ENCODE data around the gene TOX2. TPM values are rescaled to one million over a fixed set of nuclear protein-coding genes. Genes with fewer than 3 reads are reported as not detected.

TOX2 gene
- total RNA-seq, 1 experiment from 2014 or later = not detected

GRCh38 chr20:44098256-44098630, 183.6 kb downstream of the TOX2 start:
- TF ChIP-seq CTCF (IDR thresholded peaks at IDR 0.05; ENCODE audit: insufficient read depth in 1 of 2, low read depth in 1 of 2, low read length in 1 of 2, severe bottlenecking in 1 of 2, unreplicated experiment in 1 of 2) = no peak
- POLR2A ChIA-PET = no interaction called here
- Mint-ChIP-seq H3K9me3 (ENCODE audit: unreplicated experiment) (no peaks in the 10 kb centered on the region), H3K36me3 (ENCODE audit: insufficient read depth, unreplicated experiment) (no peaks in the 10 kb centered on the region), H3K27ac (ENCODE audit: unreplicated experiment) (no peak overlapping the region), H3K4me3 (ENCODE audit: unreplicated experiment) (no peak overlapping the region), H3K4me1 (ENCODE audit: low read depth, unreplicated experiment) (no peaks in the 10 kb centered on the region), H3K27me3 (ENCODE audit: insufficient read depth, unreplicated experiment) (peaks cover 7% of the 10 kb centered on the region)
- CTCF ChIA-PET = interaction anchor here (1.2 to 1.3 kb wide), 2 partner anchors 18 to 92 kb away, joined by 4 to 5 read pairs; no protein-coding TSS in a partner anchor
- H3K4me3 ChIP-seq (ENCODE audit: low read depth, low read length) = no peak overlapping the region
- H3K36me3 ChIP-seq (ENCODE audit: control insufficient read depth, insufficient read depth, low read length) = no peaks in the 10 kb centered on the region
- no peaks in the 10 kb centered on the region for H3K4me1 ChIP-seq
- intact Hi-C loops (cut with micrococcal nuclease; ENCODE audit: unreplicated experiment) = loop anchor here (5.0 kb wide), 1 partner anchor 1084 kb away; no protein-coding TSS in a partner anchor
- no peaks in the 10 kb centered on the region for H3K27me3 ChIP-seq (replicated peaks; ENCODE audit: control insufficient read depth, insufficient read depth, low read length)
- no peak for DNase-seq
- no peaks in the 10 kb centered on the region for H3K9me3 ChIP-seq
- no TSS peak for BruUV-seq (replicated peaks)

GRCh38 chr20:44098657-44099056, 184.0 kb downstream of the TOX2 start:
- Mint-ChIP-seq H3K4me1 (ENCODE audit: low read depth, unreplicated experiment) (no peaks in the 10 kb centered on the region), H3K36me3 (ENCODE audit: insufficient read depth, unreplicated experiment) (no peaks in the 10 kb centered on the region), H3K9me3 (ENCODE audit: unreplicated experiment) (no peaks in the 10 kb centered on the region), H3K27ac (ENCODE audit: unreplicated experiment) (no peak overlapping the region), H3K4me3 (ENCODE audit: unreplicated experiment) (no peak overlapping the region), H3K27me3 (ENCODE audit: insufficient read depth, unreplicated experiment) (peaks cover 7% of the 10 kb centered on the region)
- no peak for DNase-seq
- BruUV-seq (replicated peaks) = no TSS peak
- Histone ChIP-seq H3K36me3 (ENCODE audit: control insufficient read depth, insufficient read depth, low read length) (no peaks in the 10 kb centered on the region), H3K4me3 (ENCODE audit: low read depth, low read length) (no peak overlapping the region), H3K4me1 (no peaks in the 10 kb centered on the region), H3K27me3 (replicated peaks; ENCODE audit: control insufficient read depth, insufficient read depth, low read length) (no peaks in the 10 kb centered on the region), H3K9me3 (no peaks in the 10 kb centered on the region)
- intact Hi-C loops (cut with micrococcal nuclease; ENCODE audit: unreplicated experiment) = loop anchor here (5.0 kb wide), 1 partner anchor 1084 kb away; no protein-coding TSS in a partner anchor
- ChIA-PET POLR2A (no interaction called here), CTCF (interaction anchor here (1.5 kb wide), 1 partner anchor 91 kb away, joined by 5 read pairs; no protein-coding TSS in a partner anchor)
- TF ChIP-seq CTCF (IDR thresholded peaks at IDR 0.05; ENCODE audit: insufficient read depth in 1 of 2, low read depth in 1 of 2, low read length in 1 of 2, severe bottlenecking in 1 of 2, unreplicated experiment in 1 of 2) = no peak

- Histone ChIP-seq H3K36me3 (ENCODE audit: control insufficient read depth, insufficient read depth, low read length) (no peaks in the 10 kb centered on the region), H3K4me3 (ENCODE audit: low read depth, low read length) (no peak overlapping the region), H3K4me1 (no peaks in the 10 kb centered on the region), H3K9me3 (no peaks in the 10 kb centered on the region), H3K27me3 (replicated peaks; ENCODE audit: control insufficient read depth, insufficient read depth, low read length) (no peaks in the 10 kb centered on the region)
- no peaks in the 10 kb centered on the region for H3K36me3 Mint-ChIP-seq (ENCODE audit: insufficient read depth, unreplicated experiment)
- CTCF ChIA-PET = interaction anchor here (0.6 to 1.5 kb wide), 2 partner anchors 13 to 90 kb away, joined by 3 to 5 read pairs; no protein-coding TSS in a partner anchor
- H3K4me3 Mint-ChIP-seq (ENCODE audit: unreplicated experiment) = no peak overlapping the region
- no TSS peak for BruUV-seq (replicated peaks)
- no peaks in the 10 kb centered on the region for H3K9me3 Mint-ChIP-seq (ENCODE audit: unreplicated experiment)
- POLR2A ChIA-PET = no interaction called here
- peaks cover 14% of the 10 kb centered on the region for H3K27me3 Mint-ChIP-seq (ENCODE audit: insufficient read depth, unreplicated experiment)
- H3K4me1 Mint-ChIP-seq (ENCODE audit: low read depth, unreplicated experiment) = no peaks in the 10 kb centered on the region
- H3K27ac Mint-ChIP-seq (ENCODE audit: unreplicated experiment) = no peak overlapping the region
- TF ChIP-seq CTCF (IDR thresholded peaks at IDR 0.05; ENCODE audit: insufficient read depth in 1 of 2, low read depth in 1 of 2, low read length in 1 of 2, severe bottlenecking in 1 of 2, unreplicated experiment in 1 of 2) = no peak
- intact Hi-C loops (cut with micrococcal nuclease; ENCODE audit: unreplicated experiment) = loop anchor here (5.0 kb wide), 1 partner anchor 1082 kb away; no protein-coding TSS in a partner anchor
- no peak for DNase-seq
Measured at GRCh38 chr20:44099832-44100231, 185.2 kb downstream of the TOX2 start.

All from Caco-2 (cell line).